OCI-LY1 (cell line): Measurements from ENCODE around the gene CLEC1B.
"Not testable (repeated sequence)": the region's sequence is repeated elsewhere in the genome, so short reads cannot be mapped to it uniquely, and the experiment has no call there.

ENCODE experiments used
- H2AFZ ChIP-seq: fragments of 200-600 bp; sonication (generic), shearing (Covaris generic); 2 replicates; pipeline ENCODE4 v1.6.0; 2014; ENCODE audit warnings: antibody characterized with exemption, mild to moderate bottlenecking, low read length
- H3F3A ChIP-seq: fragments of 200-600 bp; sonication (generic), shearing (Covaris generic); 2 replicates; pipeline ENCODE4 v1.6.0; 2014; ENCODE audit warnings: mild to moderate bottlenecking, antibody characterized with exemption, low read length, moderate library complexity; ENCODE audit not compliant: insufficient read depth
- H3K27ac ChIP-seq: fragments of 200-600 bp; sonication (generic); 2 replicates; pipeline ENCODE4 v1.5.1; 2014; ENCODE audit warnings: low read length, mixed run types, mild to moderate bottlenecking, low read depth; ENCODE audit not compliant: poor library complexity, severe bottlenecking
- H3K27me3 ChIP-seq: fragments of 200-600 bp; sonication (generic); 2 replicates; pipeline ENCODE4 v1.6.0; 2014; ENCODE audit warnings: antibody characterized with exemption, mild to moderate bottlenecking, low read length, moderate library complexity; ENCODE audit not compliant: insufficient read depth
- H3K36me3 ChIP-seq: fragments of 200-600 bp; sonication (generic); 2 replicates; pipeline ENCODE4 v1.6.1; 2014; ENCODE audit warnings: mild to moderate bottlenecking, antibody characterized with exemption, low read length, moderate library complexity, mixed read lengths; ENCODE audit not compliant: insufficient read depth
- H3K4me1 ChIP-seq: fragments of 200-600 bp; sonication (generic); 2 replicates; pipeline ENCODE4 v1.5.1; 2014; ENCODE audit warnings: mild to moderate bottlenecking, low read length, moderate library complexity; ENCODE audit not compliant: insufficient read depth, severe bottlenecking
- H3K4me2 ChIP-seq: fragments of 200-600 bp; sonication (generic), shearing (Covaris generic); 2 replicates; pipeline ENCODE4 v1.6.1; 2014; ENCODE audit warnings: low read length
- H3K4me3 ChIP-seq: fragments of 200-600 bp; sonication (generic); 2 replicates; pipeline ENCODE4 v1.5.1; 2014; ENCODE audit warnings: low read length, low read depth, mild to moderate bottlenecking, mixed read lengths; ENCODE audit not compliant: poor library complexity, severe bottlenecking
- H3K79me2 ChIP-seq: fragments of 200-600 bp; shearing (Covaris generic); 2 replicates; pipeline ENCODE4 v1.6.1; 2016; ENCODE audit warnings: mixed run types, low read length, mixed read lengths; ENCODE audit not compliant: insufficient read depth
- H3K9ac ChIP-seq: fragments of 200-600 bp; sonication (generic), shearing (Covaris generic); 2 replicates; pipeline ENCODE4 v1.6.1; 2014; ENCODE audit warnings: mild to moderate bottlenecking, low read length, mixed read lengths
- H3K9me2 ChIP-seq: fragments of 200-600 bp; sonication (generic), shearing (Covaris generic); 2 replicates; pipeline ENCODE4 v1.6.1; 2014; ENCODE audit warnings: low read depth, mild to moderate bottlenecking, low read length, mixed read lengths
- H3K9me3 ChIP-seq: fragments of 200-600 bp; shearing (Covaris generic); 2 replicates; pipeline ENCODE4 v1.6.1; 2014; ENCODE audit warnings: low read length, mixed read lengths
- H4K20me1 ChIP-seq: fragments of 200-600 bp; sonication (generic), shearing (Covaris generic); 2 replicates; pipeline ENCODE4 v1.6.0; 2016; ENCODE audit warnings: mild to moderate bottlenecking, low read length; ENCODE audit not compliant: insufficient read depth
- EZH2 ChIP-seq: fragments of 200-600 bp; sonication (generic), shearing (Covaris generic); IDR thresholded peaks from 2 replicates; pipeline ENCODE4 v1.8.0; 2017; ENCODE audit warnings: borderline replicate concordance, mixed run types, mild to moderate bottlenecking, antibody characterized with exemption, low read length, moderate library complexity, mixed read lengths
- TF ChIP-seq, protein P1 (sequence below): fragments of 200-600 bp; sonication (generic), shearing (Covaris generic); IDR thresholded peaks from 2 replicates; pipeline ENCODE4 v1.5.1; 2017; ENCODE audit warnings: mild to moderate bottlenecking, antibody characterized with exemption, low read length, moderate library complexity, mixed read lengths

The CLEC1B gene

DNA sequence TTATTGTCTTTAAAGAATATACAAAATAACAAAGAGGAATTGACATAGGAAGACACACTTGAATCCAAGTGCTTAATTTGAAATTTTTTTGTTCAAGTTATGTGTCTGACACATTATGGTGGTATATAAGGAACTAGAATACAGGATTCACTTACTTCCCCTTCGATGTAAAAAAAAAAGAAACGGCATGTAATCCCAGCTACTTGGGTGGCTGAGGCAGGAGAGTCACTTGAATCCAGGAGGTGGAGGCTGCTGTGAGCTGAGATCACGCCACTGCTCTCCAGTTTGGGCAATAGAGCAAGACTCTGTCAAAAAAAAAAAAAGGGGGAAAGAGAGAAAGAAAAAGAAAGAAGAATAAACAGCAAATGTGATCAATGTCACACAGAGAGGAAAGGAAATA lies 18.8 kb downstream of the CLEC1B start:
- no peak overlapping the region for H3K27ac ChIP-seq
- H3K79me2 ChIP-seq = no peaks in the 10 kb centered on the region
- TF ChIP-seq, protein P1, sequence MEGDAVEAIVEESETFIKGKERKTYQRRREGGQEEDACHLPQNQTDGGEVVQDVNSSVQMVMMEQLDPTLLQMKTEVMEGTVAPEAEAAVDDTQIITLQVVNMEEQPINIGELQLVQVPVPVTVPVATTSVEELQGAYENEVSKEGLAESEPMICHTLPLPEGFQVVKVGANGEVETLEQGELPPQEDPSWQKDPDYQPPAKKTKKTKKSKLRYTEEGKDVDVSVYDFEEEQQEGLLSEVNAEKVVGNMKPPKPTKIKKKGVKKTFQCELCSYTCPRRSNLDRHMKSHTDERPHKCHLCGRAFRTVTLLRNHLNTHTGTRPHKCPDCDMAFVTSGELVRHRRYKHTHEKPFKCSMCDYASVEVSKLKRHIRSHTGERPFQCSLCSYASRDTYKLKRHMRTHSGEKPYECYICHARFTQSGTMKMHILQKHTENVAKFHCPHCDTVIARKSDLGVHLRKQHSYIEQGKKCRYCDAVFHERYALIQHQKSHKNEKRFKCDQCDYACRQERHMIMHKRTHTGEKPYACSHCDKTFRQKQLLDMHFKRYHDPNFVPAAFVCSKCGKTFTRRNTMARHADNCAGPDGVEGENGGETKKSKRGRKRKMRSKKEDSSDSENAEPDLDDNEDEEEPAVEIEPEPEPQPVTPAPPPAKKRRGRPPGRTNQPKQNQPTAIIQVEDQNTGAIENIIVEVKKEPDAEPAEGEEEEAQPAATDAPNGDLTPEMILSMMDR = no peak
- TF ChIP-seq EZH2 = no peak
- no peaks in the 10 kb centered on the region for H3K36me3 ChIP-seq
- no peak overlapping the region for H3K4me3 ChIP-seq
- H3K9me3 ChIP-seq = no peaks in the 10 kb centered on the region; the same call in 1 of the 2 replicates
- no peaks in the 10 kb centered on the region for H4K20me1 ChIP-seq
- H2AFZ ChIP-seq = 0 out of 2 replicates have a peak overlapping the region, but pooled peaks have one; percentile 47
- no peak overlapping the region for H3K4me2 ChIP-seq
- no peaks in the 10 kb centered on the region; the same call in 1 of the 2 replicates for H3F3A ChIP-seq
- H3K9ac ChIP-seq = no peak overlapping the region
- H3K9me2 ChIP-seq = no peaks in the 10 kb centered on the region
- no peaks in the 10 kb centered on the region for H3K4me1 ChIP-seq
- H3K27me3 ChIP-seq = no peaks in the 10 kb centered on the region

DNA sequence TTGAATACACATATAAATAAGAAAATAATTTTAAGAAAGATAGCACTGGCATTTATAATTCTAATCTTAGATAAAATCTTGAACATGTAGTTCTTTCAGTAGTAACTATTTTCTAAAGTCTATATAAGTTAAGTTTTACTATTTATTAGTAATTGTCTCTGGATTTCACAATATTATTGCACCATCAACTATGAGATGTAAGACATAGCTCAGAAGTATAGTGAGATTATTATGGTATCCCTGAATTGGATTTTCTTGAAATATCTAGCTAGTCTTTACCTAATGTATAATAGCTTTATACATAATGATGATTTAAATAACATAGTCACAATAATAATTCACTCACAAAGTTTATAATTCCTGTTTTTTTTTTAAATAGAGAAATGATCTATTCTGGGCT lies 21.0 kb downstream of the CLEC1B start:
- Histone ChIP-seq H3K9me3 (no peaks in the 10 kb centered on the region; the same call in 1 of the 2 replicates), H3K27ac (no peak overlapping the region), H3F3A (no peaks in the 10 kb centered on the region; the same call in 1 of the 2 replicates), H3K27me3 (no peaks in the 10 kb centered on the region), H3K9me2 (no peaks in the 10 kb centered on the region), H2AFZ (no peak overlapping the region), H4K20me1 (no peaks in the 10 kb centered on the region), H3K9ac (no peak overlapping the region), H3K36me3 (no peaks in the 10 kb centered on the region), H3K79me2 (no peaks in the 10 kb centered on the region), H3K4me2 (no peak overlapping the region), H3K4me3 (no peak overlapping the region), H3K4me1 (no peaks in the 10 kb centered on the region)
- TF ChIP-seq, protein P1 = no peak
- TF ChIP-seq EZH2 = no peak

DNA sequence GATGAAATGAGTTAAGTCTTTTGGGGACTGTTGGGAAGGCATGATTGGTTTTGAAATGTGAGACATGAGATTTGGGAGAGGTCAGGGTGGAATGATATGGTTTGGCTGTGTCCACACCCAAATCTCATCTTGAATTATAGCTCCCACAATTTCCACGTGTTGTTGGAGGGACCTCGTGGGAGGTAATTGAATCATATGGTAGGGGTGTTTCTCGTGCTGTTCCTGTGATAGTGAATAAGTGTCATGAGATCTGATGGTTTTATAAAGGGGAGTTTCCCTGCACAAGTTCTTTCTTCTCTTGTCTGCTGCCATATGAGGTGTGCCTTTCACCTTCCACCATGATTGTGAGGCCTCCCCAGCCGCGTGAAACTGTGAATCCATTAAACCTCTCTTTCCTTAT lies 22.3 kb downstream of the CLEC1B start:
- H3K4me3 ChIP-seq, H3K4me2 ChIP-seq, H2AFZ ChIP-seq, H3K9me3 ChIP-seq, H3K79me2 ChIP-seq, H3K4me1 ChIP-seq, H4K20me1 ChIP-seq, H3F3A ChIP-seq, H3K36me3 ChIP-seq, H3K9me2 ChIP-seq, H3K27ac ChIP-seq, H3K9ac ChIP-seq, H3K27me3 ChIP-seq: not testable (repeated sequence)

DNA sequence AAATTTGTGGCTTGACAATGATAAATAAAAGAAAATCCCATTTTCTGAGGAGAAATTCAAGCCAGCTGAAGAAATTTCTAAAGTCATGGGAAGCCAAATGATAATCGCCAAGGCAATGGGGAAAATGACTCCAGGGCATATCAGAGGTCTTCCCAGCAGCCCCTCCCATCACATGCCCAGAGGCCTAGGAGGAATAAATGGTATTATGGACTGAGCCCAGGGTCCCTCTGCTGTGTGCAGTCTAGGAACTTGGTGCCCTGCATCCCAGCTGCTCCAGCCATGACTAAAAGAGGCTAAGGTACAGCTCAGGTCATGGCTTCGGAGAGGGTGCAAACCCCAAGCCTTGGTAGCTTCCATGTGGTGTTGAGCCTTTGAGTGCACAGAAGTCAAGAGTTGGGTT lies 23.3 kb downstream of the CLEC1B start:
- H3K9ac ChIP-seq = no peak overlapping the region
- H3K27ac ChIP-seq = no peak overlapping the region
- H3K4me1 ChIP-seq = no peaks in the 10 kb centered on the region
- H3K4me2 ChIP-seq = no peak overlapping the region
- H3K4me3 ChIP-seq = no peak overlapping the region
- no peaks in the 10 kb centered on the region for H3K27me3 ChIP-seq
- H3K9me2 ChIP-seq = no peaks in the 10 kb centered on the region
- TF ChIP-seq EZH2 = no peak
- TF ChIP-seq, protein P1 = no peak
- no peak overlapping the region for H2AFZ ChIP-seq
- no peaks in the 10 kb centered on the region; the same call in 1 of the 2 replicates for H3F3A ChIP-seq
- no peaks in the 10 kb centered on the region for H3K79me2 ChIP-seq
- no peaks in the 10 kb centered on the region; the same call in 1 of the 2 replicates for H3K9me3 ChIP-seq
- H3K36me3 ChIP-seq = no peaks in the 10 kb centered on the region
- H4K20me1 ChIP-seq = no peaks in the 10 kb centered on the region

DNA sequence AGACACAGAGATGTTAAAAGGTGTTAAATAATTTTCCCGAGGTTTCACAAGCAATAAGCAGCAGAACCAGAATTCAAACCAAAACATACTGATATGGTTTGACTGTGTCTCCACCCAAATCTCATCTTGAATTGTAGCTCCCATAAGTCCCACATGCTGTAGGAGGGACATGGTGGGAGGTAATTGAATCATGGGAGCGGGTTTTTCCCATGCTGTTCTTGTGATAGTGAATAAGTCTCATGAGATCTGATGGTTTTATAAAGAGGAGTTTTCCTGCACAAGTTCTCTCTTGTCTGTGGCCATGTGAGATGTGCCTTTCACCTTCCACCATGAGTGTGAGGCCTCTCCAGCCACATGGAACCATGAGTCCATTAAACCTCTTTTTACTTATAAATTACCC lies 24.2 kb downstream of the CLEC1B start:
- H3K9ac ChIP-seq, H3K9me2 ChIP-seq, H4K20me1 ChIP-seq, H3K36me3 ChIP-seq, H3K4me2 ChIP-seq, H3K9me3 ChIP-seq, H3K27ac ChIP-seq, H3K27me3 ChIP-seq, H3K4me1 ChIP-seq, H3K79me2 ChIP-seq, H3K4me3 ChIP-seq, H2AFZ ChIP-seq, H3F3A ChIP-seq: not testable (repeated sequence)
